HL-60 (cell line): Measurements from ENCODE around the gene COL19A1.

Experiments
- DNase-seq, 2 experiments: peaks; one replicate each; pipeline ENCODE4 v3.0.0-alpha.2; 2010 to 2020; ENCODE audit warnings: low read depth in 1 of 2, low spot score in 1 of 2
- H3K27ac ChIP-seq: fragments of 250-450 bp; sonication (Bioruptor Pico); replicated peaks from 2 replicates; pipeline ENCODE4 v1.5.1; 2020; ENCODE audit warnings: mild to moderate bottlenecking, moderate library complexity
- H3K27me3 ChIP-seq: fragments of 250-450 bp; sonication (Bioruptor Pico); 2 replicates; pipeline ENCODE4 v1.5.1; 2021; ENCODE audit warnings: mild to moderate bottlenecking, moderate library complexity; ENCODE audit not compliant: insufficient read depth, poor library complexity, severe bottlenecking
- H3K4me3 ChIP-seq: replicated peaks from 2 replicates; pipeline ENCODE4 v1.5.1; 2011; ENCODE audit warnings: mild to moderate bottlenecking, control low read depth, low read length; ENCODE audit not compliant: insufficient read depth
- CTCF ChIP-seq: IDR thresholded peaks from one replicate; pipeline ENCODE4 v1.5.1; 2011; ENCODE audit warnings: low read length, control low read depth, inconsistent platforms; ENCODE audit not compliant: insufficient read depth
- GABPA ChIP-seq: IDR thresholded peaks from 2 replicates; pipeline ENCODE4 v1.6.1; 2012; ENCODE audit warnings: low read depth
- POLR2AphosphoS5 ChIP-seq: IDR thresholded peaks from 2 replicates; pipeline ENCODE4 v1.6.1; 2012; ENCODE audit warnings: low read depth
- REST ChIP-seq: IDR thresholded peaks from 2 replicates; pipeline ENCODE4 v1.6.1; 2012; ENCODE audit warnings: low read depth; ENCODE audit not compliant: insufficient replicate concordance
- SPI1 ChIP-seq: IDR thresholded peaks from 2 replicates; pipeline ENCODE4 v1.6.1; 2012; ENCODE audit warnings: low read depth, mild to moderate bottlenecking, borderline replicate concordance

The COL19A1 gene

GRCh38 chr6:70254784-70255183, 388.4 kb downstream of the COL19A1 start:
- no peak overlapping the region for H3K4me3 ChIP-seq
- DNase-seq: no peak
- no peak overlapping the region for H3K27ac ChIP-seq
- TF ChIP-seq REST (no peak), GABPA (no peak), POLR2AphosphoS5 (no peak), SPI1 (no peak), CTCF (no peak)
- peaks cover 2% of the 10 kb centered on the region for H3K27me3 ChIP-seq

GRCh38 chr6:70257768-70258273, 391.5 kb downstream of the COL19A1 start:
- no peak overlapping the region for H3K4me3 ChIP-seq
- no peak for TF ChIP-seq REST
- no peak for TF ChIP-seq SPI1
- no peak for TF ChIP-seq CTCF
- TF ChIP-seq GABPA: no peak
- no peak for TF ChIP-seq POLR2AphosphoS5
- no peak overlapping the region for H3K27ac ChIP-seq
- no peak for DNase-seq
- H3K27me3 ChIP-seq: no peaks in the 10 kb centered on the region

- no peak for TF ChIP-seq GABPA
- H3K27me3 ChIP-seq: no peaks in the 10 kb centered on the region
- no peak overlapping the region for H3K27ac ChIP-seq
- H3K4me3 ChIP-seq: no peak overlapping the region
- no peak for DNase-seq
Measured at GRCh38 chr6:70258483-70258882, 392.1 kb downstream of the COL19A1 start.
